Right atrium auricular region (tissue), 2 donors: Measurements from ENCODE around the gene RPGRIP1L. TPM values are rescaled to one million over a fixed set of nuclear protein-coding genes. Genes with fewer than 3 reads are reported as not detected.

Source experiments
- DNase-seq: peaks from one replicate; pipeline ENCODE4 v3.0.0-alpha.2; 2019; ENCODE audit warnings: low spot score
- H3K27ac ChIP-seq, 2 donors: fragments of 200-600 bp; sonication (generic); 1 replicate in 1 of 2; 2 replicates in 1 of 2; pipeline ENCODE4 v1.5.1; 2016 to 2019
- H3K27me3 ChIP-seq, 2 donors: fragments of 200-600 bp; sonication (generic); one replicate each; pipeline versions ENCODE4 v1.5.1 to v1.6.0; 2017 to 2019
- H3K36me3 ChIP-seq: fragments of 200-600 bp; sonication (generic); one replicate; pipeline ENCODE4 v1.5.1; 2016
- H3K4me1 ChIP-seq, 2 donors: fragments of 200-600 bp; sonication (generic); one replicate each; pipeline versions ENCODE4 v1.5.1 to v1.6.0; 2017 to 2019
- H3K4me3 ChIP-seq, 2 donors: fragments of 200-600 bp; sonication (generic); 1 replicate in 1 of 2; 2 replicates in 1 of 2; pipeline ENCODE4 v1.5.1; 2017 to 2019; ENCODE audit warnings: mild to moderate bottlenecking in 1 of 2, moderate library complexity in 1 of 2
- H3K9me3 ChIP-seq, 2 donors: fragments of 200-600 bp; sonication (generic); one replicate each; pipeline ENCODE4 v1.5.1; 2019
- CTCF ChIP-seq, 2 donors: fragments of 200-600 bp; sonication (generic); IDR thresholded peaks; one replicate each; pipeline ENCODE4 v1.5.1; 2019; ENCODE audit warnings: antibody characterized with exemption in 2 of 2
- total RNA-seq, 2 donors: library from RNA; depleted of rRNA; stranded (reverse); fragments of >200 nt; gene quantifications; one replicate each; pipeline ENCODE4 v1.1.0, GENCODE V29; 2016

Gene RPGRIP1L
- total RNA-seq, 2 donors from 2014 or later = 1.8 to 2.3 TPM

GRCh38 chr16:53629607-53630312 is 73.9 kb downstream of the RPGRIP1L start:
- no peak for TF ChIP-seq CTCF (IDR thresholded peaks at IDR 0.05)
- Histone ChIP-seq H3K4me1 (no peaks in the 10 kb centered on the region), H3K27ac (no peak overlapping the region), H3K27me3 (no peaks in the 10 kb centered on the region), H3K4me3 (no peak overlapping the region), H3K9me3 (no peaks in the 10 kb centered on the region), H3K36me3 (no peaks in the 10 kb centered on the region)
- DNase-seq = no peak

GRCh38 chr16:53629151-53629550 is 74.5 kb downstream of the RPGRIP1L start:
- no peak for DNase-seq
- Histone ChIP-seq H3K36me3 (no peaks in the 10 kb centered on the region), H3K27ac (no peak overlapping the region), H3K27me3 (no peaks in the 10 kb centered on the region), H3K4me3 (no peak overlapping the region), H3K4me1 (no peaks in the 10 kb centered on the region), H3K9me3 (no peaks in the 10 kb centered on the region)
- no peak for TF ChIP-seq CTCF (IDR thresholded peaks at IDR 0.05)

- no peak for TF ChIP-seq CTCF (IDR thresholded peaks at IDR 0.05)
- no peaks in the 10 kb centered on the region for H3K36me3 ChIP-seq
- H3K9me3 ChIP-seq = no peaks in the 10 kb centered on the region
- no peaks in the 10 kb centered on the region for H3K27me3 ChIP-seq
- DNase-seq = no peak
- H3K4me1 ChIP-seq = no peaks in the 10 kb centered on the region
- H3K4me3 ChIP-seq = no peak overlapping the region
- no peak overlapping the region for H3K27ac ChIP-seq
Observed at GRCh38 chr16:53626811-53627210, 76.8 kb downstream of the RPGRIP1L start.

- Histone ChIP-seq H3K27me3 (no peaks in the 10 kb centered on the region), H3K9me3 (no peaks in the 10 kb centered on the region), H3K4me1 (no peaks in the 10 kb centered on the region), H3K36me3 (no peaks in the 10 kb centered on the region), H3K4me3 (no peak overlapping the region), H3K27ac (no peak overlapping the region)
- DNase-seq = no peak
- no peak for TF ChIP-seq CTCF (IDR thresholded peaks at IDR 0.05)
Observed at GRCh38 chr16:53626161-53626560, 77.5 kb downstream of the RPGRIP1L start.

GRCh38 chr16:53625221-53625620 is 78.4 kb downstream of the RPGRIP1L start:
- no peaks in the 10 kb centered on the region for H3K9me3 ChIP-seq
- no peak for DNase-seq
- no peak overlapping the region for H3K27ac ChIP-seq
- H3K4me3 ChIP-seq = no peak overlapping the region
- H3K4me1 ChIP-seq = no peaks in the 10 kb centered on the region
- no peak for TF ChIP-seq CTCF (IDR thresholded peaks at IDR 0.05)
- no peaks in the 10 kb centered on the region for H3K27me3 ChIP-seq
- H3K36me3 ChIP-seq = no peaks in the 10 kb centered on the region

GRCh38 chr16:53622315-53622714 is 81.3 kb downstream of the RPGRIP1L start:
- no peak for TF ChIP-seq CTCF (IDR thresholded peaks at IDR 0.05)
- H3K9me3 ChIP-seq = no peaks in the 10 kb centered on the region
- H3K4me3 ChIP-seq = no peak overlapping the region

More at GRCh38 chr16:53622315-53622714, 81.3 kb downstream of the RPGRIP1L start:
- no peak overlapping the region for H3K27ac ChIP-seq
- H3K36me3 ChIP-seq = no peaks in the 10 kb centered on the region
- no peak for DNase-seq
- H3K27me3 ChIP-seq = no peaks in the 10 kb centered on the region
- no peaks in the 10 kb centered on the region for H3K4me1 ChIP-seq
